ENCODE measurements around the gene ZNF609. TPM values are rescaled to one million over a fixed set of nuclear protein-coding genes. Genes with fewer than 3 reads are reported as not detected.
A peak's percentile ranks its signal among the peaks of the same experiment; 100 is the strongest.

ZNF609 gene
- total and polyA plus RNA-seq, 2 of the 13 experiments (the other 11 are each of a cell fraction or from before 2014, with no cell fraction given), result 8.9 to 9.9 TPM

- TF ChIP-seq ZNF879 (CRISPR knock-in tag; IDR thresholded peaks at IDR 0.05), result no peak
- TF ChIP-seq SMAD9 (CRISPR knock-in tag; IDR thresholded peaks at IDR 0.05), result no peak
- TF ChIP-seq KDM1A (CRISPR knock-in tag; IDR thresholded peaks at IDR 0.05), result no peak
- TF ChIP-seq FUBP1 (CRISPR knock-in tag; IDR thresholded peaks at IDR 0.05; ENCODE audit: borderline replicate concordance), result no peak
- no peak for TF ChIP-seq CAMTA2 (CRISPR knock-in tag; IDR thresholded peaks at IDR 0.05; ENCODE audit: borderline replicate concordance)
- no peak for TF ChIP-seq ZNF232 (CRISPR knock-in tag; IDR thresholded peaks at IDR 0.05; ENCODE audit: borderline replicate concordance)
- TF ChIP-seq FOXK1 (CRISPR knock-in tag; IDR thresholded peaks at IDR 0.05; ENCODE audit: borderline replicate concordance, low read depth), result no peak; the same call in 1 of the 2 replicates
- TF ChIP-seq NCOA1 (CRISPR knock-in tag; IDR thresholded peaks at IDR 0.05), result no peak
- TF ChIP-seq PTBP1 (IDR thresholded peaks at IDR 0.05; ENCODE audit: low read depth, low read length, poor library complexity, severe bottlenecking), result no peak
- TF ChIP-seq ATM (IDR thresholded peaks at IDR 0.05; ENCODE audit: borderline replicate concordance), result no peak
- no peak for TF ChIP-seq ZNF484 (CRISPR knock-in tag; IDR thresholded peaks at IDR 0.05; ENCODE audit: borderline replicate concordance, low read depth)
- no peak for TF ChIP-seq ZNF296 (CRISPR knock-in tag; conservative IDR thresholded peaks at IDR 0.05)
- no peak; the same call in 1 of the 2 replicates for TF ChIP-seq PATZ1 (CRISPR knock-in tag; IDR thresholded peaks at IDR 0.05)
- no peak for TF ChIP-seq NFYC (CRISPR knock-in tag; IDR thresholded peaks at IDR 0.05)
- TF ChIP-seq ZNF121 (CRISPR knock-in tag; IDR thresholded peaks at IDR 0.05), result no peak
- TF ChIP-seq ZMYM3 (CRISPR knock-in tag; IDR thresholded peaks at IDR 0.05), result peak; percentile 73
- TF ChIP-seq ZEB1 (IDR thresholded peaks at IDR 0.05; ENCODE audit: insufficient replicate concordance, low read depth), result peak; percentile 80
- no peak for TF ChIP-seq HIVEP1 (CRISPR knock-in tag; IDR thresholded peaks at IDR 0.05)
- TF ChIP-seq ELK4 (CRISPR knock-in tag; IDR thresholded peaks at IDR 0.05; ENCODE audit: borderline replicate concordance), result no peak
- no peak for TF ChIP-seq ZC3H13 (CRISPR knock-in tag; IDR thresholded peaks at IDR 0.05)
- TF ChIP-seq NKX3-1 (CRISPR knock-in tag; IDR thresholded peaks at IDR 0.05), result no peak
- no peak for TF ChIP-seq MAF1 (CRISPR knock-in tag; IDR thresholded peaks at IDR 0.05; ENCODE audit: borderline replicate concordance)
- no peak for TF ChIP-seq MTA3 (CRISPR knock-in tag; IDR thresholded peaks at IDR 0.05)
- TF ChIP-seq MED1 (CRISPR knock-in tag; IDR thresholded peaks at IDR 0.05), result peak; percentile 77
- TF ChIP-seq ZBTB34 (CRISPR knock-in tag; IDR thresholded peaks at IDR 0.05), result no peak
- TF ChIP-seq MEIS1 (CRISPR knock-in tag; IDR thresholded peaks at IDR 0.05; ENCODE audit: borderline replicate concordance), result peak; percentile 97
These were observed 191.3 kb downstream of the ZNF609 start (continued) for GRCh38 chr15:64651601-64652191.
